GM21515 (cell line): ENCODE data around the gene SPC24.
A peak's percentile ranks its signal among the peaks of the same experiment; 100 is the strongest.
"Not testable (repeated sequence)": the region's sequence is repeated elsewhere in the genome, so short reads cannot be mapped to it uniquely, and the experiment has no call there.

ENCODE experiments used
- ATAC-seq: cut with Tn5 transposase; IDR thresholded peaks from one replicate; pipeline ENCODE4 v1.9.1; 2021; ENCODE audit not compliant: unreplicated experiment

Gene SPC24

DNA sequence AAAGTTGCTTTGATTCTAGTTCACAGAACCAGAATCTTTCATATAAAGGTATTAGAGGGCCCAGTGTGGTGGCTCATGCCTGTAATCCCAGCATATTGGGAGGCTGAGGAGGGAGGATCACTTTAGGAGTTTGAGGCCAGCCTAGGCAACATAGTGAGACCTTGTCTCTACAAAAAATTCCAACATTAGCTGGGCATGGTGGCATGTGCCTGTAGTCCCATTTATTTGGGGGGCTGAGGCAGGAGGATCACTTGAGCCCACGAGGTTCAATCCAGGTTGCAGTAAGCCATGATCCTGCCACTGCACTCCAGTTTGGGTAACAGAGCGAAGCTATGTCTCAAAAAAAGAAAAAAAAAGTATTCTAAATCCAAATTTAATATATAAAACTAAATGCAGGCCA lies 57.3 kb downstream of the SPC24 start:
- ATAC-seq = no peak

DNA sequence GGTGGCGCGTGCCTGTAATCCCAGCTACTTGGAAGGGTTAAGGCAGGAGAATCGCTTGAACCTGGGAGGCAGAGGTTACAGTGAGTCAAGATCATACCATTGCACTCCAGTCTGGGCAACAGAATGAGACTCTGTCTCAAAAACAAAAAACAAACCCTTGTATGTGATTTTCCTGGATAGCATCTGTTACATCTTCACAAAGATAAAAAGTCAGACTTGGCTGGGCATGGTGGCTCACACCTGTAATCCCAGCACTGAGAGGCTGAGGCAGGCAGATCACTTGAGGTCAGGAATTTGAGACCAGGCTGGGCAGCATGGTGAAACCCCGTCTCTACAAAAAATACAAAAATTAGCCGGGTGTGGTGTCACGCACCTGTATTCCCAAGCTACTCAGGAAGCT lies 58.2 kb downstream of the SPC24 start:
- ATAC-seq = not testable (repeated sequence)

GRCh38 chr19:11096210-11096841 lies 59.3 kb downstream of the SPC24 start:
- ATAC-seq = peak; percentile 37
